Stimulated activated CD4-positive, alpha-beta T cell treated with anti-CD3 and anti-CD28 coated beads, Interleukin-12 subunit alpha, Interleukin-12 subunit beta, amount 100 ng/mL, for 24 hours (primary cell): Measurements from ENCODE around the gene EIF5A.
A peak's percentile ranks its signal among the peaks of the same experiment; 100 is the strongest.

Experiments
- DNase-seq, 2 experiments: peaks; one replicate each; pipeline ENCODE4 v3.0.0-alpha.2; 2020; ENCODE audit warnings: low read depth in 2 of 2

The EIF5A gene

GRCh38 chr17:7313088-7313889, 5.9 kb downstream of the EIF5A start:
- DNase-seq = no peak

- DNase-seq = no peak
These were observed 6.7 kb downstream of the EIF5A start for GRCh38 chr17:7313890-7314718.

DNA sequence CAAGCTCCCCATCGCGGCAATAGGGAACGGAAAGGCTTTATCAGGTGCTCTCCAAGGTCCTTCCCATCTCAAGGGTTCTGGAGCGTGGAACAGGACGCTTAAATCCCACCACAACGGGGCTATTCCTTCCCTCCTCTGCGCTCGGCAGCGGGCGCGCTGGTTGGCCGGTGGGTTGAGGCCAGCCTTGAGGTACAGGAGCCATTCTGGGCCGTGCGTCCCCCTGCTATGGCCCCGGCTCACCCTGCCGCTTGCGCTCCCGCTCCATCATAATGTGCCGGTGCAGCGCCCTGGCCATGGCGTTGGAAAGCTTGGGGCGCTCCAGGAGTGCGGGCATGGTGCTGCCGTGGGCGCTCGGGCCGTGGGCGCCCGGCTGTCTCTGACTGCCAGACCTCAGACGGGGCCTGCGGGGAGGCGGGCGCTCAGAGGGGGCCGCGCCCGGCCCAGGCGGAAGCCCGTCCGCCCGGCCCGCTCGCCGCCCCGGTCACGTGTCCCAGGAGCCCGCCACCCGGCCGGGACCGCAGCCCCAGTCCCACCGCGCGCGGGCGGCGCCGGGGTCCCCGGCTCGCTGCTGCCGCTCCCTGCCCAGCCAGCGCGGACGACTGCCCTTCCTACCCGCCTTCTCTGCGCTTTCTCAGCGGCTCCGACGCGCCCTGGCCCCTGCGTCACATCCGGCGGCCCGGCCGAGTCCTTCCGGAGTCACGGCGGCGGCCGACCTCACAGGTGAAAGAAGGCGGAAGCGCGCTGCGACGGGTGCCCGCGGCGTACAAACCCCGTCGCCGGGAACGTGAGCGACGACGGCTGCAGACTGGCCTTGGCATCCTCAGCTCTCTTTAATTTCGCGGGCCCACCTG, 7.5 kb downstream of the EIF5A start, which contains the start of gene GPS2:
TSS of gene GPS2 (minus strand) at position 642 of the 851 bp plus-strand sequence. CDS start at position 334, 308 bp downstream.
- peak; percentile 87 to 91 for DNase-seq

DNA sequence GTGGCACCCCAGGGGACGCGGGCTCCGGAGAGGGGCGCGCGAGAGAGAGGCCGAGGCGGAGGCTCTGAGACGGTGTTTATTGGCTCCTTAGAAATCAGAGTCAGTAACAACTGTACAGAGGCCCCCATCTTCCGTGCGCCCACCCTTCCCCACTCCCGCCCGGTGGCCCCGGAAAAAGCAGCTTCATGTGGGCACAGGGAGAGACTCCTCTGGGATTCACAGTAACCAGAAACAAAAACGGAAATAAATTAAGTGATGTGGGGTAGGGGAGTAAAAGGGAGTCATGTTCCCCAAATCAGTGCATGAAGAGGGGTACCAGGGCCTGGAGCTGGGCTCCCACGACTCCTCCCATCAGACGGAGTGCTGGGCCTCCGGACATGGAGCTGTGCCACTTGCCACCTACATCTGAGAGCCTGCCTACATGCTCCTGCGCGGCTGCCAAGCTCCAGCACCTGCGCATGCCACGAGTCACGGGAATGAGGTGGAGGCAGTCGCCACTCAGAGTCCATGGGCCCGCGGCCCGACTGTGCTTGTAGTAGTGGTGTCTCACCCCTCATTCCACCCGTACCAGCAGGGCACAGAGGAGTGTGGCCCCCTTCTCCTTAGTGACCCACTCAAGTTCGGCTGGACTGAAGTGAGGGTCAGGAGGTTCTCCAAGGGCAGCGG, 8.3 kb downstream of the EIF5A start:
- DNase-seq = no peak

DNA sequence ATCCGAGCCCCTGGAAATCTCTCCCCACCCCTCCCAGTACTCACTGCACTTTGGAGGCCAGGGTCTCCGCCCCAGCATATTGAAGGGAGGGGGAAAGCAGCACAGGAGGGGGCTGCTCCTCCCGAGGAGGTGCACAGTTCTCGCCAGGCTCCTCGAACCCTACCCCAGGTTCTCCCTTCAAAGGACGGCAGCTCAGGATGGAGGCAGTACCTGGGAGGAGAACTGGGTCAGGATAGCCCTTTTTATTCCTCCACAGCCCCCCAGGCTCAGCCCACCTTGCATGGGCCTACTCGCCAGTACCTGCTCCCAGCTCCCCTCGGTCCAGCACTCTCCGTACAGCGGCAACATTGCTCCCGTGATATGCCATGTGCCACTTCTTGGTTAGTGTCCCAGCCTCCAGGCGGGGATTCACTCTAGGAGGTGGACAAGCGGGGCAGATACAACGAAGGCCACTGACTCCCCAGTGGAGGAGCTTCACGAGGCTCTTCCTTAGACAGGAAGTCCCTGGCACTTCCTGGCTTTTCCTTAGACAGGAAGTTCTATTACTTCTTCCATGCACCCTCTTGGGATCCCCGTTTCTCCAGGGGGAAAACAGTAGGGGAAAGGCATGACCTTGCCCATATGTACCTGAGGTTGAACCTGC, 9.9 kb downstream of the EIF5A start:
- DNase-seq = no peak

GRCh38 chr17:7318121-7318860, 10.9 kb downstream of the EIF5A start:
- no peak for DNase-seq

- no peak for DNase-seq
These were observed 14.0 kb downstream of the EIF5A start for GRCh38 chr17:7321466-7321865.

DNA sequence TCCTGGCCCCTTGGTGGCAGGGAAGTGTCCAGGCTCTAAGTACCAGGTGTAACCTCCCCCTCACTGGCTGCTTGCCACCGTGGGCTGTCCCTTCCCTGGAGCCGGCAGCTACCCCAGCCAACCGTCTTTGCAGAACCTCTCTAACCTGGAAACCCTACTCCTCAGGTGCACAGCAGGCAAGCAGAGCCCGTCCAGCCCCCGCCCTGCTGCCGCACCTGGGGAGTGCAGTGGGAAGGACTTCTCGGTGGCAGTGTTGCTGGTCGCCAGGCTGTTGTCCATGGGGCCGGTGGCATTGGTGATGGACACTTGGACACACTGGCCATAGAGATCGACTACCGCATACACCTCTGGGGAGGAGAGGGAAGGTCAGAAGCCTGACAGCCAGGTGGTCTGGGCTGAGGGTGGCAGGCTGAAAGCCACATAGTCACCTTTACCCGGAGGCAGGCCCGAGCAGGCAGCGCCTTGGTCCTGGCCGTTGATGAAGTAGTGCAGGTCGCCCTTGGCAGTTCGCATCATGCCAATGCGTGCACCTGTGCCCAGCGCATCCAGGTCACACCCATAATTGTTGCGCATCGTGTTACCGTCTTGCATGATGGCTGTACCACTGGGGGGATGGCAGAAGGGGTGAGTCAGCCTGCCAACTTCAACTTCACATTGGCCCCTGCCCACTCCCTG, 15.2 kb downstream of the EIF5A start:
- no peak for DNase-seq

DNA sequence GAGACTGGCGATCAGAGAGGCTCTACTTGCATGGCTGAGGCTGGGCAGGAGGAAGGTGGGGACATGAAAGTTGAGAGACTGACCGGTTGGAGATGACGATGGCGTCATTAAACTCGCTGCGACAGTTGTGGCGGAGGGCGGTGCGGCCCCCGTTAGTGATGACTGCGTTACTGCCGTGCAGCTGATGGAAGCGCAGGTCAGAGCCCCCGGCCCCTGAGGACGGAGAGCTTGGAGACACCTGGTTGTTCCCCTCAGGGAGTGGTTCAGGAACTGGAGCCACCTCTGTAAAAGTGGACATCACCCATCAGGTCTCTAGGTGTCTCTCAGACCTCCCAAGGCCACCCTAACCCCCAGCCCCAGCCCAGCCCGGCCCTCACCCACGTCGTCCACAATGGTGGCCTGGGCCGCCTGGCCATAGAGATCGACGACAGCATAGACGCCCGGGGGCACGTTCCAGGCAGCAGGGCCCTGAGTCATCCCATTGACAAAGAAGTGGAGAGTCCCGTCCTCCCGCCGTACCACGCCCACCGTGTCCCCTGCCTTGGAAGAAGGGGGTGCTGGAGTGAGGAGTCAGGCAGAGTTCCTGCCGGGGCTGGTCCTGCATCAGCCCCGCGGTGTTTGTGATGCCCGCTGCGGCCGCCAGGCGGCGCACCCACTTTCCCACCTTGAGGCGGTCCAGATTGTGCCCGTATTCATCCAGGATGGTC, 16.5 kb downstream of the EIF5A start:
- DNase-seq = peak; percentile 35 to 64

DNA sequence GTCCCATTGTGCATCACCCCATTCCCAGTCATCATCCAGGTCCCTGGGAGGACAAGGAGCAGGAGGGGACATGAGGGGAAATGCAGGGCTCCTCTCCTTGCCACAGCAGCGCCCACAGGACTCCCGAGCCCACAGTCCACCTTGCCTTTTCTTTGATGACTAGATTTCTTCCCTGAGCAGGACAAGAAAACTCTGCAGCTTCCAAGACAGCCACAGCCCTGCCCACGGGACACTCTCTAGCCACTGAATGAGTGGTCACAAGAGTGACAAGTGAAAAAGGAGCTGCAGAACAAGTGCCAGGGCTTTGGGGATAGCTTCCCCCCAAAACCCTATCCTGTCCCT, 17.0 kb downstream of the EIF5A start:
- no peak for DNase-seq

DNA sequence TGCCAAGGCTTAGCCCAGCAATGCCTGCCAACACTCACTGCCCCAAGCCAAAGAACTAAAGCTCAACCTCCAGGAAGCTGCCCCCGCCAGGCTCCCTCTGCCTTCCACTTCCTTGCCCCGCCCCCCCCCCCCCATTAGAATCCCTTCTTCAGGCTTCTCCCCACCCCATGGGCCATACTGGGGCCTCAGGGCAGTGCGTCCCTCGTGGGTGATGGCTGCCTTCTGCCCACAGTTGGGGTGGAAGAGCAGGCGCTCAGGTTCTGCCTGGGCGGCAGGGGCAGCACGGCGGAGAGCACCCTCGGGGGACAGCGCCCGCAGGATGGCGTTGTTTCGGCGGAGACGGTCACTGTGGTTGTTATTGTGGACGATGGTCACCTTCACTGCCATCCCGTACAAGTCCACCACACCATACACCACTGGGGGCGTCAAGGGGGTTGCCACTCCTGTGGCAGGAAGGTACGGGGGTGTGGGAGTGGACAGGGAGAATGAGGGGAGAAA, 17.7 kb downstream of the EIF5A start:
- DNase-seq = no peak

DNA sequence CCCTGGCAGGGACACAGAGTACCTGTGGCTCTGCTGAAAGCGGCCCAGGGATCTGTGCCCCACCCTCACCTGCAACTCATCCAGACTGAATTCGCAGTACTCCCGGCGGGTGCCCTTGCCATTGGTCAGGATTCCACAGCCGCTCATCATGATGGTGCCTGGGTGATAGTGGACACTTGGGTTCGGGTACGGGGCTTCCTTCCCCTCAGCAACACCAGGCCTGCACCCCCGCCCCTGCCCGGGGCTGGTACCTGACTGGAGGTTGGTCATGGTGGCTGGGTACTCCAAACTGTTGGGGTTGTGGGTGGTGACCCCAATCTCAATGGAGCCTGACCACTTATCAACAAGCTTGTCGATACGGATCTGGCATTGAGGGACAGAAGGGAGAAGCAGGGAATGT, 18.8 kb downstream of the EIF5A start:
- no peak for DNase-seq

- DNase-seq = no peak
These were observed 19.6 kb downstream of the EIF5A start for GRCh38 chr17:7327056-7327455.

GRCh38 chr17:7327501-7327900, 20.1 kb downstream of the EIF5A start:
- no peak for DNase-seq

- no peak for DNase-seq
These were observed 20.6 kb downstream of the EIF5A start for GRCh38 chr17:7328009-7328408.

GRCh38 chr17:7328840-7329373, 21.5 kb downstream of the EIF5A start, which contains the start of gene NEURL4:
NEURL4 (minus strand) TSS chr17:7329335; CDS start chr17:7329312, 23 bp downstream.
- DNase-seq = no peak

GRCh38 chr17:7329374-7329996, 22.1 kb downstream of the EIF5A start:
- peak; percentile 90 to 96 for DNase-seq
